HEK293T (cell line): ENCODE data around the gene RBBP8.

Experiments
- CTCF ChIA-PET: fragments of 350-600 bp; formaldehyde crosslinking; extraction: SDS; loops from one replicate; lab custom pipeline; 2021; ENCODE audit warnings: antibody characterized with exemption, inconsistent platforms; lab: Yijun Ruan, JAX
- POLR2A ChIA-PET: fragments of 350-600 bp; formaldehyde crosslinking; extraction: SDS; loops from one replicate; lab custom pipeline; 2020; ENCODE audit warnings: antibody characterized with exemption, inconsistent platforms; lab: Yijun Ruan, JAX
- DNase-seq: peaks from one replicate; pipeline ENCODE4 v3.0.0; 2012; ENCODE audit warnings: mixed read lengths; ENCODE audit errors: extremely low spot score
- ARNT ChIP-seq: fragments of 450-650 bp; IDR thresholded peaks from 2 replicates; pipeline ENCODE4 v1.6.1; 2017; ENCODE audit warnings: mild to moderate bottlenecking
- BHLHE40 ChIP-seq: fragments of 450-650 bp; IDR thresholded peaks from 2 replicates; pipeline ENCODE4 v1.6.1; 2016; ENCODE audit warnings: mild to moderate bottlenecking, moderate library complexity, borderline replicate concordance
- CTBP1 ChIP-seq: fragments of 450-650 bp; IDR thresholded peaks from 2 replicates; pipeline ENCODE4 v1.6.1; 2016; ENCODE audit warnings: borderline replicate concordance
- ELF4 ChIP-seq: fragments of 450-650 bp; IDR thresholded peaks from 2 replicates; pipeline ENCODE4 v1.6.1; 2017; ENCODE audit warnings: antibody characterized with exemption
- FOXA1 ChIP-seq: fragments of 450-650 bp; IDR thresholded peaks from 2 replicates; pipeline ENCODE4 v1.6.1; 2016; ENCODE audit warnings: mild to moderate bottlenecking
- FOXK2 ChIP-seq: fragments of 450-650 bp; IDR thresholded peaks from 2 replicates; pipeline ENCODE4 v1.6.1; 2016; ENCODE audit warnings: mild to moderate bottlenecking
- FOXM1 ChIP-seq: fragments of 450-650 bp; IDR thresholded peaks from 2 replicates; pipeline ENCODE4 v1.6.1; 2017; ENCODE audit warnings: mild to moderate bottlenecking, borderline replicate concordance
- HDGF ChIP-seq: fragments of 450-650 bp; IDR thresholded peaks from 2 replicates; pipeline ENCODE4 v1.6.1; 2017; ENCODE audit warnings: antibody characterized with exemption, borderline replicate concordance
- L3MBTL2 ChIP-seq: fragments of 450-650 bp; conservative IDR thresholded peaks from 2 replicates; pipeline ENCODE4 v1.6.1; 2016; ENCODE audit warnings: mild to moderate bottlenecking
- LEF1 ChIP-seq: fragments of 450-650 bp; IDR thresholded peaks from 2 replicates; pipeline ENCODE4 v1.6.1; 2017; ENCODE audit warnings: mild to moderate bottlenecking, borderline replicate concordance
- NFRKB ChIP-seq: fragments of 450-650 bp; IDR thresholded peaks from 2 replicates; pipeline ENCODE4 v1.6.1; 2016; ENCODE audit warnings: mild to moderate bottlenecking, moderate library complexity
- PKNOX1 ChIP-seq: fragments of 450-650 bp; IDR thresholded peaks from 2 replicates; pipeline ENCODE4 v1.6.1; 2016
- SP1 ChIP-seq: fragments of 450-650 bp; IDR thresholded peaks from 2 replicates; pipeline ENCODE4 v1.6.1; 2017
- SUZ12 ChIP-seq: fragments of 450-650 bp; IDR thresholded peaks from 2 replicates; pipeline ENCODE4 v1.6.1; 2016; ENCODE audit warnings: mild to moderate bottlenecking
- TARDBP ChIP-seq: fragments of 450-650 bp; IDR thresholded peaks from 2 replicates; pipeline ENCODE4 v1.6.1; 2016
- ZNF384 ChIP-seq: fragments of 450-650 bp; IDR thresholded peaks from 2 replicates; pipeline ENCODE4 v1.6.1; 2016

Gene RBBP8

GRCh38 chr18:22964722-22965121, 31.6 kb downstream of the RBBP8 start:
- CTCF ChIA-PET = interaction anchor here (0.7 to 1.0 kb wide), 2 partner anchors 23 to 985 kb away, joined by 3 to 4 read pairs; no protein-coding TSS in a partner anchor
- DNase-seq = no peak
- TF ChIP-seq SUZ12 = no peak
- POLR2A ChIA-PET = interaction anchor here (1.7 kb wide), 1 partner anchor 31 kb away, joined by 6 read pairs; the partner anchor contains the start of gene RBBP8

- no peak for DNase-seq
- ChIA-PET CTCF (no interaction called here), POLR2A (interaction anchor here (0.9 to 1.3 kb wide), 2 partner anchors 14 to 38 kb away, joined by 3 read pairs; partner anchors contain the start of gene RBBP8)
- no peak for TF ChIP-seq ZNF384
- TF ChIP-seq CTBP1 = no peak
- TF ChIP-seq ARNT = no peak
- TF ChIP-seq ELF4 = no peak
- no peak for TF ChIP-seq SUZ12
- TF ChIP-seq HDGF = no peak
- no peak for TF ChIP-seq L3MBTL2
Measured at GRCh38 chr18:22971038-22971437, 37.9 kb downstream of the RBBP8 start.

- POLR2A ChIA-PET = no interaction called here
- CTCF ChIA-PET = no interaction called here
- DNase-seq = no peak
Measured at GRCh38 chr18:22974001-22974400, 40.9 kb downstream of the RBBP8 start.

GRCh38 chr18:22974707-22975106, 41.6 kb downstream of the RBBP8 start:
- DNase-seq = no peak
- no peak for TF ChIP-seq FOXM1
- no peak for TF ChIP-seq NFRKB
- TF ChIP-seq HDGF = no peak
- TF ChIP-seq LEF1 = no peak
- no peak for TF ChIP-seq ZNF384
- no peak for TF ChIP-seq CTBP1
- no peak for TF ChIP-seq ARNT
- no peak for TF ChIP-seq TARDBP
- no peak for TF ChIP-seq FOXK2
- no peak for TF ChIP-seq FOXA1
- no peak for TF ChIP-seq SP1
- no peak for TF ChIP-seq L3MBTL2
- no peak for TF ChIP-seq SUZ12
- no peak for TF ChIP-seq ELF4
- TF ChIP-seq BHLHE40 = no peak
- no peak for TF ChIP-seq PKNOX1
- ChIA-PET CTCF (interaction anchor here (0.9 to 1.0 kb wide), 2 partner anchors 9 to 33 kb away, joined by 3 to 4 read pairs; no protein-coding TSS in a partner anchor), POLR2A (no interaction called here)

More at GRCh38 chr18:22974001-22974400, 40.9 kb downstream of the RBBP8 start:
- TF ChIP-seq FOXM1 = no peak
- no peak for TF ChIP-seq BHLHE40

- TF ChIP-seq SP1 (no peak), ELF4 (no peak), BHLHE40 (no peak), FOXA1 (no peak), LEF1 (no peak), FOXM1 (no peak), FOXK2 (no peak), ZNF384 (no peak), L3MBTL2 (no peak), ARNT (no peak)
- ChIA-PET CTCF (interaction anchor here (0.9 to 1.0 kb wide), 2 partner anchors 9 to 33 kb away, joined by 3 to 4 read pairs; no protein-coding TSS in a partner anchor), POLR2A (interaction anchor here (1.5 kb wide), 1 partner anchor 43 kb away, joined by 5 read pairs; the partner anchor contains the start of gene RBBP8)
- no peak for DNase-seq
Measured at GRCh38 chr18:22975508-22975907, 42.4 kb downstream of the RBBP8 start.

GRCh38 chr18:22977847-22978701, 44.9 kb downstream of the RBBP8 start:
- TF ChIP-seq ELF4 (no peak), PKNOX1 (0 out of 2 replicates have a peak, but pooled peaks have one; percentile 25), LEF1 (no peak), CTBP1 (no peak), ZNF384 (no peak)
- CTCF ChIA-PET = interaction anchor here (0.6 to 1.2 kb wide), 3 partner anchors 164 to 165 kb away, joined by 3 to 4 read pairs (median 3); no protein-coding TSS in a partner anchor
- no peak for DNase-seq
- POLR2A ChIA-PET = interaction anchor here (1.6 kb wide), 1 partner anchor 45 kb away, joined by 9 read pairs; the partner anchor contains the start of gene RBBP8

- CTCF ChIA-PET = no interaction called here
Measured at GRCh38 chr18:22980394-22980793, 47.3 kb downstream of the RBBP8 start.

More at GRCh38 chr18:22980394-22980793, 47.3 kb downstream of the RBBP8 start:
- no peak for DNase-seq
- no peak for TF ChIP-seq CTBP1
- no peak for TF ChIP-seq ARNT
- TF ChIP-seq FOXM1 = no peak
- no peak for TF ChIP-seq BHLHE40
- TF ChIP-seq TARDBP = no peak
- TF ChIP-seq PKNOX1 = no peak
- TF ChIP-seq LEF1 = no peak
- TF ChIP-seq ELF4 = no peak
- no peak for TF ChIP-seq L3MBTL2
- POLR2A ChIA-PET = no interaction called here
